Measurements from ENCODE around the gene ITFG1.

Gene ITFG1

DNA sequence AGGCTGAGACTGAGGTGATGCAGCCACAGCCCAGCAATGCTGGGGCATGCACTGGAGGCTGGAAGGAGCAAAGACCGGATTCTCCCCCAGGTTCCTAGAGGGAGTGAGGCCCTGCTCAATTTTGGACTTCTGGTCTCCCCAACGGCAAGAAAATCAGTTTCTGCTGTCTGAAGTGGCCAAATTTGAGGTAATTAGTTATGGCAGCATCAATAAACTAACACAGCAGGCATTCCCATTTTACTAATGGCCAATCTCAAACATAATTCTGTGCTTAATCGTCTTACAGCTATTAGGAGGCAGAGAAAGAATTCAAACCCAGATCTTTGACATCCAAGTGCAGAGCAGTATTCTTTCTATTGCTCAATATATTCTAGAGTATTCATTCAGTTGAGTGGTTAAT, 333.3 kb downstream of the ITFG1 start:
- Histone ChIP-seq H3K27me3 (replicated peaks; ENCODE audit: control insufficient read depth, insufficient read depth, low read length) (no peaks in the 10 kb centered on the region), H3K4me3 (ENCODE audit: low read length) (no peak overlapping the region), H3K4me1 (ENCODE audit: control insufficient read depth, insufficient read depth, low read length) (no peaks in the 10 kb centered on the region), H3K9ac (ENCODE audit: low read length) (no peak overlapping the region), H3K36me3 (ENCODE audit: control insufficient read depth, insufficient read depth, low read length, severe bottlenecking) (no peaks in the 10 kb centered on the region), H3K9me3 (ENCODE audit: control insufficient read depth, low read length) (no peaks in the 10 kb centered on the region)
- DNase-seq (ENCODE audit: low read depth), result no peak

DNA sequence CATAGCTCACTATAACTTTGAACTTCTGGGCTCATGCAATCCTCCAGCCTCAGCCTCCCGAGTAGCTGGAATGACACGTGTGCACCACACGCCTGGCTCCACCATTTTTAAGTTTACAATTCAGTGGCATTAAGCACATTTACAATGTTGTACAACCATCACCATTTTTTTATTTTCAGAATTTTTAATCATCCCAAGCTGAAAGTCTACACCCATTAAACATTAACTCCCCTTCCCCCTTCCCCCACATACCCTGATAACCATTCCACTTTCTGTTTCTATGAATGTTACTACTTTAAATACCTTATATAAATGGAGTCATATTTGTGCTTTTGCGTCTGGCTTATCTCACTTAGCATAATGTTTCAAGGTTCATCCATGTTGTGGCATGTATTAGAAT, 335.1 kb downstream of the ITFG1 start:
- H3K36me3 ChIP-seq (ENCODE audit: control insufficient read depth, insufficient read depth, low read length, severe bottlenecking), result no peaks in the 10 kb centered on the region
- no peaks in the 10 kb centered on the region for H3K27me3 ChIP-seq (replicated peaks; ENCODE audit: control insufficient read depth, insufficient read depth, low read length)
- no peaks in the 10 kb centered on the region for H3K9me3 ChIP-seq (ENCODE audit: control insufficient read depth, low read length)
- H3K4me1 ChIP-seq (ENCODE audit: control insufficient read depth, insufficient read depth, low read length), result no peaks in the 10 kb centered on the region
- no peak for DNase-seq (ENCODE audit: low read depth)
- H3K9ac ChIP-seq (ENCODE audit: low read length), result no peak overlapping the region
- H3K4me3 ChIP-seq (ENCODE audit: low read length), result no peak overlapping the region

DNA sequence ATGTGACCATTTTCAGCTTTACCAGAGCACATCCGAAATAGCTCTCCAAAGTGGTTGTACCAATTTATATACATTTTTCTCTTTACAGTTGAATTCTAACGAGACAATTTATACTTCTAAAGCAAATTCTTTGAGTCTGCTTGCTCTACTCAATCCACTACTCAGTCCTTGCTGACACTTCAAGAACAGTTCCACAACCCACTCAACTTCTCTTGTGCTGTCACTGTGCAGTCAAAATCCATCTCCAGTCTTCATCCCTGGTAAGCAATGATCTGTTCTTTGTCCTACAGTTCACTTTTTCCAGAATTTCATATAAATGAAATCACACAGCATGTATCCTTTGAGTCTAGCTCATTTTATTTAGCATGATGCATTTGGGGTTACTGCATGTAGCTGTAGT, 347.7 kb downstream of the ITFG1 start:
- no peaks in the 10 kb centered on the region for H3K27me3 ChIP-seq (replicated peaks; ENCODE audit: control insufficient read depth, insufficient read depth, low read length)
- H3K4me3 ChIP-seq (ENCODE audit: low read length), result no peak overlapping the region
- no peaks in the 10 kb centered on the region for H3K36me3 ChIP-seq (ENCODE audit: control insufficient read depth, insufficient read depth, low read length, severe bottlenecking)
- no peaks in the 10 kb centered on the region for H3K4me1 ChIP-seq (ENCODE audit: control insufficient read depth, insufficient read depth, low read length)
- no peaks in the 10 kb centered on the region for H3K9me3 ChIP-seq (ENCODE audit: control insufficient read depth, low read length)
- H3K9ac ChIP-seq (ENCODE audit: low read length), result no peak overlapping the region
- DNase-seq (ENCODE audit: low read depth), result no peak

DNA sequence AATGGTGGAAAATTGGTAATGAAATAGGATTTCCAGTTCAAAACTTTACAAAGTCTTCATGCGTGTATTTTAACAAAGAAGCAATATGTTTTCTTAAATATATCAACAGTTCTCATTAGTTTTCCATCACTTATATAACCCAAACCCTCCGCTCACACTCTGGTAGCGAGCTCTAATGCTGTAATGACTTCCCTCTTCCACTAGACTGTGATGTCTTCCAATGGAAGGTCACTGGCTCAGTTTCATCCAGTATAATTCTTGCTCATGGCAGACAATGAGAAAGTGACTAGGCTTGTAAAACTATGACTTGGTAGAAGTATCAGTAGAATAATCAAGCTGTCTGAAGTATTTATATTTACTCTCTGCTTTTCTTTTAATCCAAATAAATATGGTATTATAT, 349.9 kb downstream of the ITFG1 start:
- H3K9ac ChIP-seq (ENCODE audit: low read length), result no peak overlapping the region
- H3K36me3 ChIP-seq (ENCODE audit: control insufficient read depth, insufficient read depth, low read length, severe bottlenecking), result no peaks in the 10 kb centered on the region
- DNase-seq (ENCODE audit: low read depth), result no peak
- no peaks in the 10 kb centered on the region for H3K27me3 ChIP-seq (replicated peaks; ENCODE audit: control insufficient read depth, insufficient read depth, low read length)
- no peaks in the 10 kb centered on the region for H3K9me3 ChIP-seq (ENCODE audit: control insufficient read depth, low read length)
- no peaks in the 10 kb centered on the region for H3K4me1 ChIP-seq (ENCODE audit: control insufficient read depth, insufficient read depth, low read length)
- no peak overlapping the region for H3K4me3 ChIP-seq (ENCODE audit: low read length)

DNA sequence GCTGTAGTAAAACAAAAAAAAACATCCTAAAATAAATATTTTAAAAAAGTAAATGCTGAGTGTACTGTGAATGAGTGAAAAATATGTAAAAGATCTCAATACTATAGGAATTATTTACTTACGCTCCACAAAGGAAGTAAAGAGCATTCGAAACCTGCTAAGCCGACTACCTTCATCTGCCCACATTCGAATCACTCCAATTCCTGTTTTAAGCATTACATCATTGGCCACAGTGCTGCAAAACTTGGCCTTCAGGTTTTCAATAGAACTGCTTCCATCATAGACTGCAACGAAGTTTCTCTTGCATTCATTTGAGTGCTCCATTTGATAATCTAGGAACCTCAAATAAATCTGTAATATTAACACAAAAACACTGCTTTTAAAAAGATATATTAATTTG, 351.5 kb downstream of the ITFG1 start:
- Histone ChIP-seq H3K36me3 (ENCODE audit: control insufficient read depth, insufficient read depth, low read length, severe bottlenecking) (no peaks in the 10 kb centered on the region), H3K27me3 (replicated peaks; ENCODE audit: control insufficient read depth, insufficient read depth, low read length) (no peaks in the 10 kb centered on the region), H3K4me3 (ENCODE audit: low read length) (no peak overlapping the region), H3K9me3 (ENCODE audit: control insufficient read depth, low read length) (no peaks in the 10 kb centered on the region), H3K9ac (ENCODE audit: low read length) (no peak overlapping the region), H3K4me1 (ENCODE audit: control insufficient read depth, insufficient read depth, low read length) (no peaks in the 10 kb centered on the region)
- no peak for DNase-seq (ENCODE audit: low read depth)
